Common myeloid progenitor, CD34-positive (primary cell): ENCODE data around the gene ATP6V0D1.

Experiments
- CTCF ChIA-PET: fragments of 350-600 bp; sonication (Branson Sonifier 250); formaldehyde crosslinking; loops from one replicate; lab custom pipeline; 2021; ENCODE audit warnings: antibody characterized with exemption; lab: Charles Lee
- POLR2A ChIA-PET: fragments of 350-600 bp; sonication (Branson Sonifier 250); formaldehyde crosslinking; loops from one replicate; lab custom pipeline; 2021; ENCODE audit warnings: antibody characterized with exemption; lab: Charles Lee
- DNase-seq, 3 donors: peaks; one replicate each; pipeline versions ENCODE4 v3.0.0 to v3.0.0-alpha.2; 2013
- H3K27ac ChIP-seq, 2 experiments: 1 replicate in 1 of 2; 2 replicates in 1 of 2; pipeline ENCODE4 v1.7.0; 2013; ENCODE audit warnings: inconsistent platforms in 2 of 2, low read length in 2 of 2, mild to moderate bottlenecking in 2 of 2, low read depth in 1 of 2, moderate library complexity in 1 of 2; ENCODE audit not compliant: severe bottlenecking in 2 of 2, insufficient read depth in 1 of 2, poor library complexity in 1 of 2
- H3K27me3 ChIP-seq, 5 experiments: replicated peaks in 2 of 5; 1 replicate in 3 of 5; 2 replicates in 2 of 5; pipeline versions ENCODE4 v1.6.1 to v1.7.0; 2013; ENCODE audit warnings: low read length in 4 of 5, mild to moderate bottlenecking in 2 of 5, moderate library complexity in 2 of 5, inconsistent platforms in 1 of 5; ENCODE audit not compliant: insufficient read depth in 5 of 5, control insufficient read depth in 4 of 5
- H3K36me3 ChIP-seq, 4 experiments: 1 replicate in 2 of 4; 2 replicates in 2 of 4; pipeline versions ENCODE4 v1.6.1 to v1.7.0; 2013; ENCODE audit warnings: low read length in 3 of 4, control low read depth in 1 of 4, mild to moderate bottlenecking in 1 of 4; ENCODE audit not compliant: control insufficient read depth in 4 of 4, insufficient read depth in 4 of 4
- H3K4me1 ChIP-seq, 4 experiments: 1 replicate in 3 of 4; 2 replicates in 1 of 4; pipeline versions ENCODE4 v1.6.1 to v1.7.1; 2013; ENCODE audit warnings: low read length in 3 of 4, mild to moderate bottlenecking in 3 of 4, control low read depth in 1 of 4, inconsistent platforms in 1 of 4, moderate library complexity in 1 of 4; ENCODE audit not compliant: control insufficient read depth in 4 of 4, insufficient read depth in 4 of 4; ENCODE audit errors: control extremely low read depth in 1 of 4
- H3K4me3 ChIP-seq, 7 experiments: 1 replicate in 4 of 7; 2 replicates in 3 of 7; pipeline versions ENCODE4 v1.5.1 to v1.7.0; 2013; ENCODE audit warnings: mild to moderate bottlenecking in 7 of 7, low read length in 6 of 7, moderate library complexity in 6 of 7, inconsistent platforms in 2 of 7, low read depth in 2 of 7, control low read depth in 1 of 7; ENCODE audit not compliant: insufficient read depth in 4 of 7, control insufficient read depth in 1 of 7; ENCODE audit errors: extremely low read depth in 1 of 7
- H3K9me3 ChIP-seq, 5 experiments: 1 replicate in 4 of 5; 2 replicates in 1 of 5; pipeline versions ENCODE4 v1.6.1 to v1.7.1; 2013; ENCODE audit warnings: low read length in 4 of 5, mild to moderate bottlenecking in 2 of 5, inconsistent platforms in 1 of 5, low read depth in 1 of 5, moderate library complexity in 1 of 5; ENCODE audit not compliant: control insufficient read depth in 4 of 5, insufficient read depth in 2 of 5; ENCODE audit errors: control extremely low read depth in 1 of 5
- WGBS: methylation state at CpG from one replicate; pipeline ENCODE4 v1.1.5; 2013; ENCODE audit not compliant: insufficient coverage; 5-methylcytosine and 5-hydroxymethylcytosine counted together

The ATP6V0D1 gene

GRCh38 chr16:67459066-67459860 lies 21.7 kb downstream of the ATP6V0D1 start:
- peaks cover 0 to 11% (median 3%) of the 10 kb centered on the region in 4 experiments for H3K4me1 ChIP-seq
- CTCF ChIA-PET: interaction anchor here (0.6 to 12.3 kb wide), 6 partner anchors 11 to 35 kb away, joined by 3 to 149 read pairs (median 5); no protein-coding TSS in a partner anchor

GRCh38 chr16:67458121-67458641 lies 22.8 kb downstream of the ATP6V0D1 start:
- no peaks in the 10 kb centered on the region for H3K27me3 ChIP-seq
- H3K36me3 ChIP-seq: peaks cover 2 to 52% (median 9%) of the 10 kb centered on the region in 4 experiments
- ChIA-PET POLR2A (no interaction called here), CTCF (interaction anchor here (0.6 to 12.3 kb wide), 5 partner anchors 12 to 34 kb away, joined by 3 to 149 read pairs (median 7); no protein-coding TSS in a partner anchor)
- H3K4me3 ChIP-seq: no peak overlapping the region
- H3K27ac ChIP-seq: no peak overlapping the region
- H3K4me1 ChIP-seq: peaks cover 0 to 11% (median 3%) of the 10 kb centered on the region in 4 experiments
- no peak for DNase-seq
- WGBS: 97% methylated on average over 4 of the region's 6 CpGs
- H3K9me3 ChIP-seq: no peaks in the 10 kb centered on the region

More at GRCh38 chr16:67459066-67459860, 21.7 kb downstream of the ATP6V0D1 start:
- Histone ChIP-seq H3K4me3 (no peak overlapping the region), H3K9me3 (no peaks in the 10 kb centered on the region), H3K36me3 (peaks cover 0 to 44% (median 8%) of the 10 kb centered on the region in 4 experiments), H3K27ac (no peak overlapping the region), H3K27me3 (no peaks in the 10 kb centered on the region)
- 87% methylated on average over 6 of the region's 7 CpGs for WGBS
- POLR2A ChIA-PET: no interaction called here
- no peak for DNase-seq

GRCh38 chr16:67457611-67458010 lies 23.3 kb downstream of the ATP6V0D1 start:
- peaks cover 0 to 11% (median 3%) of the 10 kb centered on the region in 4 experiments for H3K4me1 ChIP-seq
- no peak overlapping the region for H3K4me3 ChIP-seq
- ChIA-PET CTCF (interaction anchor here (2.8 to 12.3 kb wide), 3 partner anchors 9 to 33 kb away, joined by 8 to 149 read pairs (median 17); no protein-coding TSS in a partner anchor), POLR2A (no interaction called here)
- no peak for DNase-seq
- H3K27ac ChIP-seq: no peak overlapping the region
- 90% methylated on average over 5 of the region's 7 CpGs for WGBS
- H3K9me3 ChIP-seq: no peaks in the 10 kb centered on the region
- H3K36me3 ChIP-seq: peaks cover 2 to 58% (median 15%) of the 10 kb centered on the region in 4 experiments
- no peaks in the 10 kb centered on the region for H3K27me3 ChIP-seq

- ChIA-PET CTCF (interaction anchor here (0.8 to 2.9 kb wide), 9 partner anchors 10 to 81 kb away, joined by 3 to 23 read pairs (median 6); no protein-coding TSS in a partner anchor), POLR2A (interaction anchor here (1.0 kb wide), 1 partner anchor 213 kb away, joined by 3 read pairs; no protein-coding TSS in a partner anchor)
- 86% methylated on average over 6 of the region's 6 CpGs for WGBS
- no peaks in the 10 kb centered on the region for H3K27me3 ChIP-seq
- peak; percentile 26 to 61 (median 58) for DNase-seq
- no peak overlapping the region for H3K4me3 ChIP-seq
- H3K4me1 ChIP-seq: peaks cover 0 to 11% (median 3%) of the 10 kb centered on the region in 4 experiments
- H3K36me3 ChIP-seq: peaks cover 2 to 60% (median 20%) of the 10 kb centered on the region in 4 experiments
- no peaks in the 10 kb centered on the region for H3K9me3 ChIP-seq
- H3K27ac ChIP-seq: no peak overlapping the region
Measured at GRCh38 chr16:67456391-67457081, 24.4 kb downstream of the ATP6V0D1 start.

- Histone ChIP-seq H3K4me1 (peaks cover 0 to 8% (median 3%) of the 10 kb centered on the region in 4 experiments), H3K27ac (no peak overlapping the region), H3K27me3 (no peaks in the 10 kb centered on the region), H3K4me3 (no peak overlapping the region), H3K9me3 (no peaks in the 10 kb centered on the region), H3K36me3 (peaks cover 2 to 57% (median 19%) of the 10 kb centered on the region in 4 experiments)
- ChIA-PET POLR2A (no interaction called here), CTCF (interaction anchor here (1.1 to 2.8 kb wide), 4 partner anchors 11 to 27 kb away, joined by 3 to 23 read pairs (median 14); no protein-coding TSS in a partner anchor)
- WGBS: 96% methylated on average over 5 of the region's 6 CpGs
- no peak for DNase-seq
Measured at GRCh38 chr16:67454852-67455251, 26.1 kb downstream of the ATP6V0D1 start.

- POLR2A ChIA-PET: no interaction called here
- Histone ChIP-seq H3K4me1 (peaks cover 0 to under 1% (median 0%) of the 10 kb centered on the region in 4 experiments), H3K27ac (no peak overlapping the region), H3K9me3 (no peaks in the 10 kb centered on the region), H3K36me3 (peaks cover 2 to 59% (median 22%) of the 10 kb centered on the region in 4 experiments), H3K4me3 (no peak overlapping the region), H3K27me3 (no peaks in the 10 kb centered on the region)
- CTCF ChIA-PET: interaction anchor here (1.0 kb wide), 2 partner anchors 26 to 27 kb away, joined by 3 to 6 read pairs; no protein-coding TSS in a partner anchor
- no peak for DNase-seq
- 100% methylated on average over 5 of the region's 5 CpGs for WGBS
Measured at GRCh38 chr16:67454104-67454503, 26.9 kb downstream of the ATP6V0D1 start.
